GM21737 (cell line): ENCODE measurements around the gene STPG2.

ENCODE experiments used
- ATAC-seq: cut with Tn5 transposase; IDR thresholded peaks from one replicate; pipeline ENCODE4 v1.9.1; 2021; ENCODE audit warnings: mild to moderate bottlenecking, moderate library complexity; ENCODE audit not compliant: unreplicated experiment

The STPG2 gene

DNA sequence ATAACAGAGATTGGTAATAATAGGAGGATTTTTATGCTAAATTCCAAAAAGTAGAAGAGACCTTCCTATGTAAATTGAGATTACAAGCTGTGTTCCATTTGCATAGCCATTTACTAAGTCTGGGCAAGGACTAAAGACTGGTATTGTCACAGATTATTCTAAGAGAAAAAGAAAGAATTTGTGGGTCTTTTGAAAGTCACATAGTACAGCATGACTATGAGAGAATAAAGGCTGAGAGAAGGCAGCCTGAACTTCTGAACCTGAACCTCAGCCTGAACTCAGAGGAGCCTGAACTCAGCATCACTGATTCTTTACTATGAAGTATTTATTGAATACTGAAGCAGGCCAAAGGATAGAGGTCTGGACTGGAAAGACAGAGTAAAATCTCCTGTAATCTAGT is 297.5 kb downstream of the STPG2 start:
- no peak for ATAC-seq

DNA sequence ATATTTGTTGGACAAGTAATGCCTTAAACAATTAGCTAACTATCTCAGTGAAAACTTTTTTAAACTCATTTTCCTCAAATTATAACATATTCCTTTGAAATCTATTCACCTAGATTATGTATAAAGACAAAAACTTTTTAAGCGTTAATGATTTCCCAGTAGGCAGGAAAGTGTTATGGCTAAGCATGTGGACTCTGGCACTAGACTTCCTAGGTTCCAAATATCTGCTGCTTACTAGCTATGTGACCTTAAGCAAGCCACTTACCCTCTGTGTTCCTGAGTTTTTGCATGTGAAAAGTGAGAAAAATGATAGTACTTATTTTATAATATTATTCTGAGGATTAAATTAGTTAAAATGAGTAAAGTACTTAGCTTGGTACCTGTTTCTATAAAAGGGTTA is 301.8 kb downstream of the STPG2 start:
- ATAC-seq: no peak

DNA sequence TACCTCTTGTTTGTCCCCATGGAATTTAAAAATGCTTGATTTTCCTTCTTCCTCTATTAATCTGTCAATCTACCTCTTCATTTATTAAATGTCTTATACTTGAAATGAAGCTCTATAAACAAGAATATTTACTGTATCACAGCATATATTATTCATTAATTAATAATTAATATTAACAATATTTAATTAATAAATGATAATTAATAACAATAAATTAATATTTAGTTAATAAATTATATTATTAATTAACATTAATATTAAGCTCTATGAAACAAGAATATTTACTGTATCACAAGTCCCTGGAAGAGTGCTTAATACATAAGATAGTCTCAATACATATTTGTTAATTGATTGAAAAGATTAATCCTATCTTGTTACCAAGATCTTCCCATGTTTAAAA is 306.6 kb downstream of the STPG2 start:
- no peak for ATAC-seq

DNA sequence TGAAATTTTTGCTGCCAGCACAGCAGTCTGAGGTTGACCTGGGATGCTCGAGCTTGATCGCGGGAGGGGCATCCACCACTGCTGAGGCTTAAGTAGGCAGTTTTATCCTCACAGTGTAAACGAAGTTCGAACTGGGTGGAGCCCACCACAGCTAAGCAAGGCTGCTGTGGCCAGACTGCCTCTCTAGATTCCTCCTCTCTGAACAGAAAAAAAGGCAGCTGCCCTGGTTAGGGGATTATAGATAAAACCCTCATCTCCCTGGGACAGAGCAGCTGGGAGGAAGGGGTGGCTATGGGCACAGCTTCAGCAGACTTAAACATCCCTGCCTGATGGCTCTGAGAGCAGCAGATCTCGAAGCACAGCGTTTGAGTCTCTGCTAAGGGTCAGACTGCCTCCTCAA is 314.6 kb downstream of the STPG2 start:
- ATAC-seq: no peak

DNA sequence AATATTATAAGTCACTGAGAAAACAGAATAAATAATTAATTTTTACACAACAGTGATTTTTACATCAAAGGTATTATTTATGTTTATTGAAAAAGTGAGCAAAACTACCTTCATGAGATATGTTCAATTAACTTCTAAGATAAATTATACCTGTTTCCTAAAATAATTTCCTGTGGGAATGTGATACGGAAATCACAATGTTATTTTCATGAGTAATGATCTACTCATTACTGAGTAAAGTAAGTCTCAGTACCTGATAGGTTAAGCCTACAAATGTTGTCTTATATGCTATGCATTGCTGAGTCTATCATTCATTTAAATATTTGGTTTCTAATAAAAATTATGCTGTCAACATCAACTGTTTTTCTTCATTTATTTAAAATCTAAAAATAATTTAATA is 324.0 kb downstream of the STPG2 start:
- ATAC-seq: no peak

DNA sequence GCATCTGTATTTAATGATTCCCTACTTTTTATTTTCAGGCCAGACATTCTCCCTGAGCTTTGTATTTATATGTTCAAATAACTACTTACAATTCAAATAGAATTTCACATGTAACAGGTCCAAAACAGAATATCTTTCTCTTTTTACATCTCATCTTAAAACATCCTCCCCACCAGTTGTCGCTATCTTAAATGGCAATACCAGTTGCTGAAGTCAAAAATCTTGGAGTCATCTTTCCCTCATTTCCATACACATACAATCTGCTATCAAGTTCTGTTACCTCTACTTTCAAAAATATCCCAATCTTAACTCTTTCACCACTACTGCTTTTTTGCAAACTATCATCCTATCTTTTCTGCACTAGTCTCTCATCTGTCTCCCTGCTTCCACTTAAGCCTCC is 330.5 kb downstream of the STPG2 start:
- no peak for ATAC-seq

DNA sequence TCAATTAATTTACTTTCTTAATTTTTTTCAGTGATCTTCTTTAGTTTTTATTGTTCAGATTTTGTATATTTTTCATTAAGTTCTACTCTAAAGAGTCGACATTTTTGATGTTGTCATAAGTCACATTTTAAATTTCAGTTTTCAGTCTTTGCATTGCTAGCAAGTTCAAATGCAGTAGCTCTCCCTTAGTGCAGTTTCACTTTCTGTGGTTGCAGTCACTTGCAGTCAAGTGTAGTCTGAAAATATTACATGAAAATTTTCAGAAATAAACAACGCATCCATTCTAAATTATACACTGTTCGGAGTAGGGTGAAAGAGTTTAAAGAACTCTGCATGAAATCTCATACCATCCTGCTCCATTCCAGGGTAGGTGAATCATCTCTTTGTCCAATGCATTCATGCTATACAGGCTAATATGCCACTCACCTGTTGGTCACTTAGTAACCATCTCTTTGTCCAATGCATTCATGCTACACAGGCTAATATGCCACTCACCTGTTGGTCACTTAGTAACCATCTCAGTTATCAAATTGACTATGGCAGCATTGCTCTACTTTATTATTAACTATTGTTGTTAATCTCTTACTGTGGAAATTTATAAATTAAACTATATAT is 356.9 kb downstream of the STPG2 start:
- no peak for ATAC-seq

DNA sequence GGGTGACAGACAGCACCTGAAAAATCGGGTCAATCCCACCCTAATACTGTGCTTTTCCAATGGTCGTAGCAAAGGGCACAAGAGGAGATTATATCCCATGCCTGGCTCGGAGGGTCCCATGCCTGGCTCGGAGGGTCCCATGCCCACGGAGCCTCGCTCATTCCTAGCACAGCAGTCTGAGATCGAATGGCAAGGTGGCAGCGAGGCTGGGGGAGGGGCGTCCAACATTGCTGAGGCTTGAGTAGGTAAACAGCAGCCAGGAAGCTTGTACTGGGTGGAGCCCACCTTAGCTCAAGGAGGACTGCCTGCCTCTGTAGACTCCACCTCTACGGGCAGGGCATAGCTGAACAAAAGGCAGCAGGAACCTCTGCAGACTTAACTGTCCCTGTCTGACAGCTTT is 365.1 kb downstream of the STPG2 start:
- ATAC-seq: no peak

DNA sequence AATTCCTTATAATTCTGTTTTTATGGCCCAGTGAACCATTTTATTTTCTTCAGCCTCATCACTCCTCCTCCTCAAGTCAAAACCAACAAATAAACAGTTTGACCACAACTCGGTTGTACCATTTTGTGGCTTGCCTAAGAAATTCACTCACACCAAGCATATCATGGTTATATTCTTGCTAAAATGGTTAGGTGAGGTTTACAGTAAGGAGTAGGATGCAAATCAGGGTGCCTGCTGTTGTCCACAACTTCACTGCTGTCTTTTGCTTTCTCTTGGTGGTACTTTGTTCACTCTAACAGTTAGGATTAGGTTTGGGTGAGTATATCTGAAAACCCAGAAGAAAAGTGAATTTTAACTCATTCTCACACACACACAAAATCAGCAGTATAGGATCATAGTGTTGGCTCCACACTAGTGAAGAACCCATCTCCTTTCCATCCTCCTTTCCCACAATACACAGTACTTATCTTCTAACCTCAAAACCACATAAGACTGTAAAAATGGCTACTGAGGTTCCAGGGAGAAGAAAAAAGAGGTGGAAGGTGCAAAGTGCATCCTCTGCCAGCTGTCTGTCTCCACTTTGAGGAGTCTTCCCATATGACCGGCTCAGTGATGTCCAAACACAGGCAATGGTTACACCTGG is 368.8 kb downstream of the STPG2 start:
- no peak for ATAC-seq

DNA sequence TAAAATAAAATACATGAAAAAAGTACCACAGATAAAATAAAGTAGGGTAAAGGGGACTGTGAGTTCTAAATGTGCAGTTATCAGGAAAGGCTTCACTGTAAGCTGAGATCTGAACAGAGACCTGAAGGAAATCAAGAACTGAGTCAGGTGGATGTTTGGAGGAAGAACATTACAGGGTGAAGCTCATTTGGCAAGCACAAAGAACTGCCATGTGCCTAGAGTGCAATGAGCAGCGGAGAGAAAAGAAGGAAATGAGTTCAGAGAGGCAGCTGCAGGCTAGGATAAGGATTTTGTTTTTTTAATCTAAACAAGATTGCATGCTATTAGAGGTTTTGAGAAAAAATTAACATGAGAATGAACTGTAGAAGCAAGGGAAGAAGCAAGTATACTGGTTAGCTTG is 373.1 kb downstream of the STPG2 start:
- no peak for ATAC-seq

DNA sequence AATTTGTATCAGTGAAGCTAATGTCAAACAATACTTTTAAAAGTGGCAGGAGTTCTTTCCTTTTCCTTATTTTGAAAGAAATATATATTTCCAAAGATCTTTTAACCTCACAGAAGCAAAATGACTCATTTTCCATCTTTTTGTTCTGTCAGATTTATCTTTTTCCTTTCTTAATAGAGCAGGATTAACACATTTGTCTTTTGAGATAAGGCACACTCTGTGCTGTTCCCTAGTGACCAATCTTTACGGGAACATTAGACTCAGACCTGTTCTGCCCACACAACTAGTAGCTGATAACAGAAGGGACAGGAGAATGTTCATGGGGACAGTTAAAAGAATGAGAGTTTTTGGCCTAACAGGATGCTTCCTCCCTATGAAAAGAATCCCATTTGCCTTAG is 381.2 kb downstream of the STPG2 start:
- no peak for ATAC-seq

DNA sequence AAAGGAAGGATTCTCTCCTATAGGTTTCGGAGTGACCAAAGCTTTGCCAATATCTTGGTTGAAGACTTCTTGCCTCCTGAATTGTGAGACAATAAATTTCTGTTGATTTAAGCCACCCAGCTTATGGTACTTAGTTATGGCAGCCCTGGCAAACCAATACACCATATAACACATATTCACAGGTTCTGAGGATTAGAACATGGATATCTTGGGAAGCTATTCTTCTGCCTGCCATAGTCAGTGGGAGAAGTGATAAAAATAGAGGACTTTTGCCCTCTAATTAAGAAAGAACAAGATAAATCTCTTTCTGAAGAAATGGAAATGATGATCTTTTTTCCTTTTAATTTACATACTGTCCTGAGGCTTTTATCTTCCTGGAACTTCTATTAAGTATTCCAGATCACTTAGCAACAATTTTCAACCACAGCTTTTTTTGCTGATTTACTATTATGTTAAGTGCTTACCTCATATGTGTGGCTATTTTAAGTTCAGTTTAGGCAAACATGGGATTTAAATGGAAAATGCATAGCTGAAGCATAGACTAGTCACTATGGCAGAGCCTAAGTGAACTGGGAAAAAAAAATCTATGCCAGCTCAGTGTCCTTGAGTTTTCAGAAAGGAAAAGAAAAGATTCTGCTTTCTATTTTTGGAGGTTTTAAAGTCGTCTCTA is 381.7 kb downstream of the STPG2 start:
- ATAC-seq: no peak

DNA sequence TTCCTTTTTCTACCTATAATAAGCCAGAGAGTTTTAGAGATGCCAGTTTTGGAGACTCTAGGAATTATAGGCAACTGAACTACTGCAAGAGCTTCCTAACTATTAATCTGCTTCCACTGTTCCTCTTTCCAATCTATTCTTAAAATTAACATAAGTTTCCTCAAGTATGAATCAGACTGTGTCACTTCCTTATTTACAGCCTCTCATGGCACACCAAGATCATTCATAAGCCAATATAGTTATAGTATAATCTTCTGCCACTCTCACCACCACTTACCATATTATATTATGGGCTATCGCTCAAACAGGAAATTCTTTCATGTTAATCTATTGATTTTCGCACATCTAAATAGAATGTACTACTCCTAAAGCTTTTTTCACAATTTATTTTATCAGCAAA is 383.5 kb downstream of the STPG2 start:
- ATAC-seq: no peak

DNA sequence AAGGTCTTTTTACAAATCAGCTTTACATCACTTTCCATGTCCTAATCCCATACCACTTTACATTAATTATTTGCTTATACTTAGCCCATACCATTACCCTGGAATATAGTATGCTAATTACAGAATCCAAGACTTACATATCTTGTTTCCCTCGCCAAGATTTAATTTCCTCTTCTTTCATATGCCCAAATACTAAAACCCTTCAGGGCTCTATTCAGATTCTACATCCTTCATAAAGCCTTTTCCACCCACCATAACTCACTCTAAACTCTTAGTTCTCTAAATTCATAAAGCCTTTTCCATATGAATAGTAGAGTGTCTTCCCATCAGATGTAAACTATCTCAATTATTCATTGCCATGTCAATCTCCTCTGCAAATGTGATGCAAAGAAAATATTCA is 390.7 kb downstream of the STPG2 start:
- no peak for ATAC-seq

DNA sequence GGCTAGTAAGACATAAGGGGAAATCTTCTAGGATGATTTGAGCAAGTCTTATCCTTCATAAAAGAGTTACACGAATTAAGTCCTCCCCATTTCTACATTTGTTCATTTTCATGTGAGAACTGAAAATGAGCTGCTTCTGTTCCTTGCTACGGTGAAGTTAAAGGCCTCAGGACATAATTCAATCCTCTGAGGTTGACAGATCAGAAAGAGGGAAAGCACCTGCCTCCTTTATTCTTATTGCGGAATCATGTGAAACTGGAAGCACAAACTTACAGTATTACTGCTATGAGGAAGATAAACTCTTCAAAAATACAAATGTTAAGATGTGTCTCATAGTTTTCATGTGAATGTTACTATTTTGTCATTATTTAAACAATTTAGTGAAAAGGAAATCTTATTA is 395.3 kb downstream of the STPG2 start:
- no peak for ATAC-seq

DNA sequence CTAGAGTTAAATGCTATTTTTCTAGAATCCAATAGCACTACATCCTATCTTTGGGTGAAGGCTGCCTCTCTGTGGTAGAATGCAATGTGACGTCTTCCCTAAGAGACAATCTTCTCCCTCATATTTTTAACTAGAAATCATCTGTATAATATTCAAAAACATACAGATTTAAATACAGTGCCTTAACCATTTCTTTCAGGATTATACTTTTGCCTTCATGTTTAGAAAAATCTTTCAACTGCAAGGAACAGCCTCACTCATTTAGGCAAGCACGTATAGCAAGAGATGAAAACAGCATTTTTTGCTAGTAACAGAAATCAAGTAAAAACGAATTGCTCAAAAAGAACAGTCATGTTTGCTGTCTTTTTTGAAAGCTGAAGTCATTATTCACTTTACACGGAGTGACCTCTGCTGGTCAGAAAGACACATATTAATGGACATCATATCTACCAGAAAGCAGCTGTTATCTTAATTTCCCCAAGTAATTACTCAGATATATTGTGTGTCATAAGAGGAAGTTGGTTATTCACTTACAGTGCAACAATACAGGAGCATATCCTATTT is 422.3 kb downstream of the STPG2 start:
- no peak for ATAC-seq

DNA sequence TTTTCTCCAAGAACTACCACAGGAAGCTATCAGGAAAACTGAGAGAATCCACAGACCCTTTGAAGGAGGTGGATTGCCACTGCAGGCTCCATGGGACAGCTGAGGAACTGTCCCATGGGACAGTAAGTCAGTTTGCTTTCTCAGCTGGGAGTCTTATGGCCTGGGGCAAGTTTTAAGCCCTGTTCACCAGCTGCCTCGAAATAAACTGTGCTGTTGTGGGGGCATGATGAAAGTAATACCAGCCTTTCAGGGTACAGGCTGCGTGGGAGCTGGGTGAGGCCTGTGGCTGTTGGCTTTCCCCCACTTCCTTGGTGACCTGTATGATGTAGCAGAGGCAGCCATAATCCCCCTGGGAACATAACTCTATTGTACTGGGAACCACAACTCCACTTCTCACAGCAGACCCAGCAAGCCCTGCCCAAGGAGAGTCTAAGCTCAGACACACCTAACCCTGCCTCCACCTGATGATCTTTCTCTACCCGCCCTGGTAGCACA is 452.1 kb downstream of the STPG2 start:
- no peak for ATAC-seq

DNA sequence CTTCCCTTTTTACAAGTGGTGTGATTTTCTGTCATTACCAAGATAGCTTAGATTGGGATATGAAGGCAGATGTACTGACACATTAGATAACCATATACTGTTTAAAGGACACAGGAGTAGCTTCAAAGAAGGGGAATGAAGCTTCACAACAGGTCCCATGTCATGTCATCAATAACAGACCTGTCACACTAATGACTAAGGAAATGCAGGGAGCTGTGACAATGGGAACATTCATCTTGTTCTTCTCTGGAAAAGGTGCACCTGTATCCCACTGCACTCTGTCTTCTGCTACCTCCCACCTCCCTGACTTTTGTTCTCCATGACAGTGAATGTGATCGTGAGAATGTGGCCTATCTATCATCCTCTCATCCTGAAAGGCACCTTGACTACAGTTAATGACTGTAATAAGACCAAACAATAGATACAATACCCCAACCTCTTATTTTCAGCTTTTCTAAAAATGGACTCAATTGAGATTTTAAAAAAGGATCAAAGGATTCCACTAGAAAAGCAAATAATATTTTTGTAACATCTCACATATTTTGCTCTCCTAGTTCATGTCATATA is 472.5 kb downstream of the STPG2 start:
- ATAC-seq: no peak

DNA sequence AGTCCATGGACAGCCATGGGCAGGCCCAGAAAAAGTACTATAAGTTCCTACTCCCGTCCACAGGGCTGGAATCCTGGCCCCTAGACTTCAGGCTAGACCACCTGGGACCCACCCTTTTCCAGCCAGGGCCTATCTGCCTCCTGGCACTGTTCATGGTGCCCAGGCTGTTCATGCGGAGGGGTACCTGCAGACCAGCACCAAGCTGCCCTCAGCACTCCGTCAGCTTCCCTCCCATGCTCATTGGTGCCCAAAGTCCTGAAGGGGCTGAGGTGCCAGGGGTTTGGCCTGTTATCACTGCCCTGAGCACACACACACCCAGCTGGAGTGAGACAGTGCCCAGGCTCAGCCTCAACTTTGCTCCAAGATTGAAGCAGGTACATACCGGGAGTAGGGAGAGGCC is 477.7 kb downstream of the STPG2 start:
- ATAC-seq: no peak

DNA sequence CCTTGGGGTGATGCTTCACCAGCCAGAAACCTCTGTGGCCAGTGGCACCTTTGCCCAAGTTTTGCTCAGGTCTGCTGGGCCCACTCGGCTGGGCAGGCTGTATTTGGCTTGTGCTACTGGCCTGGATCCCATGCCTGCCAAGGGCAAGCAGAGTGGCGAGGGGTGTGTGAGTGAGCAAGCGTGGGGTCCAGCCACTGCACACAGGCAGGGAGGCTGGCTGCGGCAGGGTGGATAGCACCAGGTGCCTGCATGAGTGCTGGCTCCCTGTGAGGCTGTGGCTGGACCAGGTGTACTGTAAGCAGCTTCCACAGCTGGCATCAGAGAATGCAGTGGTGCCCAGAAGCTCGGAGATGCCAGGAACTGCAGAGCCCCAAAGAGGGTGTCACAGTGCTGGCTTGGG is 478.5 kb downstream of the STPG2 start:
- ATAC-seq: no peak

DNA sequence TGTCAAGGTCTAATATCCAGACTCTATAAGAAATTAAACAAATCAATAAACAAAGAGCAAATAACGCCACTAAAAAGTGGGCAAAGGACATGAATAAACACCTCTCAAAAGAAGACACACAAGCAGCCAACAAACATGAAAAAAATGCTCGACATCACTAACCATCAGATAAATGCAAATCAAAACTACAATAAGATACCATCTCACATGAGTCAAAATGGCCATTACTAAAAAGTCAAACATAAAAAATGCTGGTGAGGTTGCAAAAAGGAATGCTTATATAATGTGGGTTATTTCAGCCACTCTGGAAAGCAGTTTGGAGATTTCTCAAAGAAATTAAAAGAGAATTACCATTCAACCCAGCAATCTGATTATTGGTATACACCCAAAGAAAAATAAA is 481.1 kb downstream of the STPG2 start:
- ATAC-seq: no peak
